Left cardiac atrium (tissue), 4 donors: ENCODE measurements around the gene TMEM254. TPM values are rescaled to one million over a fixed set of nuclear protein-coding genes. Genes with fewer than 3 reads are reported as not detected.
"Not testable (repeated sequence)": the region's sequence is repeated elsewhere in the genome, so short reads cannot be mapped to it uniquely, and the experiment has no call there.

Experiments used
- ATAC-seq, 2 donors: fragments of 200-7000 bp; cut with Tn5 transposase; one replicate each; pipeline ENCODE4 v1.9.1; 2020; ENCODE audit warnings: mild to moderate bottlenecking in 2 of 2, moderate library complexity in 2 of 2
- DNase-seq: peaks from one replicate; pipeline ENCODE4 v3.0.0-alpha.2; 2020
- intact Hi-C, 2 donors: fragments of 100-400 bp; cut with DNase I; formaldehyde crosslinking; loops; one replicate each; pipeline versions ENCODE4 v1.14.1 to v1.15.1; 2022 to 2023
- total RNA-seq, 2 donors: library from RNA; stranded (reverse); fragmentation: NEBNext Ultra II Directional; extraction: Animal tissue kit (Norgen Biotek cat#: 25700); gene quantifications; one replicate each; pipeline ENCODE4 v1.2.1, GENCODE V29; 2021
- donor health status: DM: no; HTN: yes; CAD: no.
- donor health status: DM: no; HTN: yes; CAD: no; lungs with severe emphysema.
- donor health status: DM: yes; HTN: yes; CAD: no.
- donor health status: Dilated cardiomyopathy.

The TMEM254 gene
- total RNA-seq, 2 donors from 2014 or later = 5.4 to 12.3 TPM

- ATAC-seq (no peak), DNase-seq (no peak)
- intact Hi-C loops = loop anchor here in 1 of 2 donors (10.0 kb wide), 1 partner anchor 147 kb away; no protein-coding TSS in a partner anchor
Observed at GRCh38 chr10:80068270-80068669, 10.2 kb upstream of the TMEM254 start.

GRCh38 chr10:80070057-80070456 lies 8.4 kb upstream of the TMEM254 start:
- intact Hi-C loops = no loop called here
- DNase-seq (peak; percentile 35), ATAC-seq (peak in 1 of 2 donors; percentile 23)

GRCh38 chr10:80072584-80072983 lies 5.9 kb upstream of the TMEM254 start:
- ATAC-seq (no peak), DNase-seq (no peak)
- intact Hi-C loops = no loop called here

GRCh38 chr10:80075781-80076180 lies 2.7 kb upstream of the TMEM254 start:
- DNase-seq = no peak
- intact Hi-C loops = loop anchor here in 1 of 2 donors (5.0 kb wide), 1 partner anchor 67 kb away; no protein-coding TSS in a partner anchor
- no peak for ATAC-seq

GRCh38 chr10:80077869-80078447 lies 507 bp upstream of the TMEM254 start:
- intact Hi-C loops = loop anchor here in 1 of 2 donors (5.0 kb wide), 1 partner anchor 64 kb away; no protein-coding TSS in a partner anchor
- ATAC-seq = no peak
- DNase-seq = no peak

GRCh38 chr10:80079312-80079719 lies 851 bp downstream of the TMEM254 start:
- intact Hi-C loops = loop anchor here in 1 of 2 donors (5.0 kb wide), 1 partner anchor 63 kb away; no protein-coding TSS in a partner anchor
- DNase-seq = no peak
- no peak for ATAC-seq

GRCh38 chr10:80081026-80081425 lies 2.6 kb downstream of the TMEM254 start:
- ATAC-seq (no peak), DNase-seq (no peak)
- intact Hi-C loops = no loop called here

- intact Hi-C loops = no loop called here
- DNase-seq (no peak), ATAC-seq (no peak)
Observed at GRCh38 chr10:80081801-80082750, 3.6 kb downstream of the TMEM254 start.

- DNase-seq = no peak
- intact Hi-C loops = no loop called here
- ATAC-seq = no peak
Observed at GRCh38 chr10:80090121-80090520, 11.7 kb downstream of the TMEM254 start.

GRCh38 chr10:80094231-80094630 lies 15.8 kb downstream of the TMEM254 start:
- DNase-seq = no peak
- intact Hi-C loops = no loop called here
- no peak for ATAC-seq

- ATAC-seq, intact Hi-C loops, DNase-seq: not testable (repeated sequence)
Observed at GRCh38 chr10:80098272-80098671, 19.8 kb downstream of the TMEM254 start.

- DNase-seq, ATAC-seq, intact Hi-C loops: not testable (repeated sequence)
Observed at GRCh38 chr10:80099295-80099694, 20.8 kb downstream of the TMEM254 start.

GRCh38 chr10:80100116-80100515 lies 21.7 kb downstream of the TMEM254 start:
- no peak for ATAC-seq
- intact Hi-C loops = no loop called here
- DNase-seq = no peak

- ATAC-seq = no peak
- no peak for DNase-seq
- intact Hi-C loops = no loop called here
Observed at GRCh38 chr10:80100861-80101695, 22.6 kb downstream of the TMEM254 start.

GRCh38 chr10:80104066-80104926 lies 25.8 kb downstream of the TMEM254 start:
- peak; percentile 88 to 93 for ATAC-seq
- no peak for DNase-seq
- intact Hi-C loops = no loop called here

GRCh38 chr10:80108576-80109239 lies 30.2 kb downstream of the TMEM254 start:
- ATAC-seq (no peak), DNase-seq (no peak)
- intact Hi-C loops = no loop called here

- ATAC-seq (no peak), DNase-seq (no peak)
- intact Hi-C loops = no loop called here
Observed at GRCh38 chr10:80110986-80111385, 32.5 kb downstream of the TMEM254 start.

GRCh38 chr10:80118669-80119068 lies 40.2 kb downstream of the TMEM254 start:
- DNase-seq (no peak), ATAC-seq (no peak)
- intact Hi-C loops = no loop called here
